Esophagus muscularis mucosa (tissue), 4 donors: ENCODE measurements around the gene CLEC4D. TPM values are rescaled to one million over a fixed set of nuclear protein-coding genes. Genes with fewer than 3 reads are reported as not detected.

ENCODE experiments used
- DNase-seq: peaks from one replicate; pipeline ENCODE4 v3.0.0-alpha.2; 2017; ENCODE audit errors: extremely low spot score
- H3K27ac ChIP-seq, 4 donors: fragments of 200-600 bp; sonication (generic); replicated peaks in 1 of 4; 1 replicate in 3 of 4; 2 replicates in 1 of 4; pipeline ENCODE4 v1.5.1; 2016 to 2019; ENCODE audit warnings: mild to moderate bottlenecking in 1 of 4
- H3K27me3 ChIP-seq, 4 donors: fragments of 200-600 bp; sonication (generic); one replicate each; pipeline versions ENCODE4 v1.5.1 to v1.6.0; 2016 to 2019
- H3K36me3 ChIP-seq, 4 donors: fragments of 200-600 bp; sonication (generic); one replicate each; pipeline ENCODE4 v1.5.1; 2016 to 2019
- H3K4me1 ChIP-seq, 4 donors: fragments of 200-600 bp; sonication (generic); one replicate each; pipeline ENCODE4 v1.5.1; 2016 to 2019
- H3K4me3 ChIP-seq, 4 donors: fragments of 200-600 bp; sonication (generic); 1 replicate in 2 of 4; 2 replicates in 2 of 4; pipeline ENCODE4 v1.5.1; 2016 to 2019; ENCODE audit warnings: mild to moderate bottlenecking in 4 of 4, moderate library complexity in 1 of 4
- H3K9me3 ChIP-seq, 4 donors: fragments of 200-600 bp; sonication (generic); 1 replicate in 3 of 4; 2 replicates in 1 of 4; pipeline ENCODE4 v1.5.1; 2016 to 2019
- EP300 ChIP-seq: sonication (generic); formaldehyde crosslinking; IDR thresholded peaks from one replicate; pipeline ENCODE4 v1.6.1; 2017; ENCODE audit warnings: antibody characterized with exemption
- POLR2A ChIP-seq: fragments of 450-650 bp; IDR thresholded peaks from one replicate; pipeline ENCODE4 v1.6.1; 2017; ENCODE audit warnings: antibody characterized with exemption, moderate library complexity, mild to moderate bottlenecking, low read depth
- POLR2AphosphoS5 ChIP-seq, 2 donors: sonication (generic); formaldehyde crosslinking; IDR thresholded peaks; one replicate each; pipeline ENCODE4 v1.6.1; 2017; ENCODE audit warnings: antibody characterized with exemption in 2 of 2
- WGBS: methylation state at CpG from one replicate; pipeline ENCODE4 v1.1.5; 2018; 5-methylcytosine and 5-hydroxymethylcytosine counted together
- intact Hi-C: fragments of 100-400 bp; cut with DNase I; formaldehyde crosslinking; loops from one replicate; pipeline ENCODE4 v1.15.1; 2023
- total RNA-seq, 4 donors: library from RNA; depleted of rRNA; stranded (reverse); fragments of >200 nt; gene quantifications; one replicate each; pipeline versions ENCODE4 v1.1.0 to v1.2.1, GENCODE V29; 2016
- TF ChIP-seq, protein P1 (sequence below), 3 experiments: fragments of 200-600 bp in 2 of 3; fragments of 450-650 bp in 1 of 3; sonication (generic) in 2 of 3; IDR thresholded peaks; one replicate each; pipeline ENCODE4 v1.5.1; 2017 to 2019; ENCODE audit warnings: antibody characterized with exemption in 3 of 3, mild to moderate bottlenecking in 2 of 3, moderate library complexity in 1 of 3

CLEC4D gene
- total RNA-seq, 4 donors from 2014 or later: 1.7 TPM; not detected in 3

DNA sequence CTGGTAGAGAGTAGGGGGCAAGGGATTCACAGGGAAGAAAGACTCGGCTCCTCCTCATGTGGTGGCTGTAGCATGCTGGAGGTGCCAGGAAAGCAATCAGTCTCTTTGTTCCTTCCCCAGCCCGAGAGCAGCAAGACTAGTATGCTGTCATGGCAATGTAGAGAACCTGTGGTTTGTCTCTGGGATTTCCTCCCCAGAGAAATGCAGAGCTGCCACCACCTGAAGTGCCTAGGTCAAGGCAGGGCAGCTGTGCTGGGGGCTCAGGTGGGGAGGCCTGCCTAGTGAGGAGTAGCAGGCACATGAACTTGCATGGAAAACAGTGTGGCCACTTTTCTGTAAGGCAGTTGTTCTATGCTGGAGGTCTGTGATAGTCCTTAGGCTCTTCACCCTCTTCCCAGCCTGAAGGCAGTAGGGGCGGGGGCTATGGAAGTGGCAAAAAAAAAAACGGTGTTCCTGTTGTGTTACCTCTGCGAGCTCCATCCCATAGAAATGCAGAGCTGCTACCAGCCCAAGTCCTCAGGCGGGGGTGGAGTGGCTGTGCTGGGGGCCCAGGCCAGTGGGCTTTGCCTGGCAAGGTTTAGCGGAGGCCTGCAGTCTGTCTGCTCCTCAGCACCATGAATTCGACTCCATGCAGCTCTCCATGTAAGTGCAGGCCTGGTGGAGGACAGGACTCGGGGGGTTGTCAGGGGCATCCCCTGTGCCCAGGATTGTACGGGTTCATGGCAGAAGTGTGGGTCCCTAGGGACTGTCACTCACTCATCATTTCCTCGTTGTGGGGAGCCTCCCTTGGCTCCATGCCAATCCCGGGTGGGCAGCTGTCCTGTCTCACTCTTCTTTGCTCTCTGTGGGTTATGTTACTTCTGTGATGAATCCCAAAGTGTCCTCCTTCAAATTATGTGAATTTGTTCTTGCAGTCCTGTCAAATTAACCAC lies 4.1 kb upstream of the CLEC4D start:
- Histone ChIP-seq H3K27ac (no peak overlapping the region), H3K9me3 (no peaks in the 10 kb centered on the region), H3K4me3 (no peak overlapping the region), H3K36me3 (no peaks in the 10 kb centered on the region), H3K27me3 (peaks cover 0 to 15% (median 0%) of the 10 kb centered on the region in 4 donors), H3K4me1 (no peaks in the 10 kb centered on the region)
- WGBS: 54% methylated on average over 12 of the region's 12 CpGs
- no peak for DNase-seq
- no peak for TF ChIP-seq POLR2AphosphoS5 (IDR thresholded peaks at IDR 0.05)
- no peak for TF ChIP-seq EP300
- no peak for TF ChIP-seq POLR2A
- TF ChIP-seq, protein P1, sequence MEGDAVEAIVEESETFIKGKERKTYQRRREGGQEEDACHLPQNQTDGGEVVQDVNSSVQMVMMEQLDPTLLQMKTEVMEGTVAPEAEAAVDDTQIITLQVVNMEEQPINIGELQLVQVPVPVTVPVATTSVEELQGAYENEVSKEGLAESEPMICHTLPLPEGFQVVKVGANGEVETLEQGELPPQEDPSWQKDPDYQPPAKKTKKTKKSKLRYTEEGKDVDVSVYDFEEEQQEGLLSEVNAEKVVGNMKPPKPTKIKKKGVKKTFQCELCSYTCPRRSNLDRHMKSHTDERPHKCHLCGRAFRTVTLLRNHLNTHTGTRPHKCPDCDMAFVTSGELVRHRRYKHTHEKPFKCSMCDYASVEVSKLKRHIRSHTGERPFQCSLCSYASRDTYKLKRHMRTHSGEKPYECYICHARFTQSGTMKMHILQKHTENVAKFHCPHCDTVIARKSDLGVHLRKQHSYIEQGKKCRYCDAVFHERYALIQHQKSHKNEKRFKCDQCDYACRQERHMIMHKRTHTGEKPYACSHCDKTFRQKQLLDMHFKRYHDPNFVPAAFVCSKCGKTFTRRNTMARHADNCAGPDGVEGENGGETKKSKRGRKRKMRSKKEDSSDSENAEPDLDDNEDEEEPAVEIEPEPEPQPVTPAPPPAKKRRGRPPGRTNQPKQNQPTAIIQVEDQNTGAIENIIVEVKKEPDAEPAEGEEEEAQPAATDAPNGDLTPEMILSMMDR (IDR thresholded peaks at IDR 0.05): no peak
- intact Hi-C loops: no loop called here

DNA sequence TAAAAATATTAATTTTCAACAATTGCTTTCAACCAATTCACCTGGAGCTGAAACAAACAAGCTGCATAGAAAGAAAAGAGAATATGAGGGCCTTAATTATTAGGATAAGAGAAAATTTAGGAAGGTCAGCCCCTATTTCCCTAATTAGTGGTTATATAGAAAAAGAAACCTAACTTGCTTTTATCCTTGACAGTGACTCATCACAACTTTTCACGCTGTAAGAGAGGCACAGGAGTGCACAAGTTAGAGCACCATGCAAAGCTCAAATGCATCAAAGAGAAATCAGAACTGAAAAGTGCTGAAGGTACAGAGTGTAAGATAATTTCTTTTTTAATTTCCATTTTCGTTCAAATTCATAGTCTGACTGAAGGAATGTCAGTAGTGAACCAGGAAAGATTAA lies 4.7 kb downstream of the CLEC4D start:
- Histone ChIP-seq H3K36me3 (no peaks in the 10 kb centered on the region), H3K4me3 (no peak overlapping the region), H3K27me3 (no peaks in the 10 kb centered on the region), H3K4me1 (no peaks in the 10 kb centered on the region), H3K9me3 (peaks cover 0 to 5% (median 2%) of the 10 kb centered on the region in 4 donors), H3K27ac (no peak overlapping the region)
- DNase-seq: no peak
- intact Hi-C loops: no loop called here
- TF ChIP-seq POLR2AphosphoS5 (IDR thresholded peaks at IDR 0.05) (no peak), POLR2A (no peak), EP300 (no peak)
- TF ChIP-seq, protein P1 (IDR thresholded peaks at IDR 0.05): no peak
- 69% methylated on average over 2 of the region's 2 CpGs for whole genome bisulfite sequencing

DNA sequence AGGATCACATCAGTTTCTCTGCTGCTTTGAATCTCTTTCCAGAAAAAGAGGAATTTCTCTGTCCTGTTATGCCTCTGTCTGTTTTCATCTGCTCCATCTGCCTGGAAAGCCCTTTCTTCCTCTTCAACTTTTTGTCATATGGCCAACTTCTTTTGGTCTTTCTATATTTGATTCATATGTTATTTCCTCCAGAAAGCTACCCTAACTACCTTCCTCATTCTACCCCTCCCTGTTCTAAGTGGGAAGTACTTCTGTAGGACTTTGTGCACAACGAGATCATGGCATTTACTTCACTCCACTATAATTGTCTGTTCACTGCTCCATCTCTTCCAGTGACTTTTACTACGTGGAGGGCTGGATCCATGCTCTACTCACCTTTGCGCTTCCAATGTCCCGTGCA lies 5.9 kb downstream of the CLEC4D start:
- no peaks in the 10 kb centered on the region for H3K36me3 ChIP-seq
- whole genome bisulfite sequencing: 82% methylated on average over 4 of the region's 4 CpGs
- TF ChIP-seq POLR2A (no peak), POLR2AphosphoS5 (IDR thresholded peaks at IDR 0.05) (no peak), EP300 (no peak)
- TF ChIP-seq, protein P1 (IDR thresholded peaks at IDR 0.05): no peak

DNA sequence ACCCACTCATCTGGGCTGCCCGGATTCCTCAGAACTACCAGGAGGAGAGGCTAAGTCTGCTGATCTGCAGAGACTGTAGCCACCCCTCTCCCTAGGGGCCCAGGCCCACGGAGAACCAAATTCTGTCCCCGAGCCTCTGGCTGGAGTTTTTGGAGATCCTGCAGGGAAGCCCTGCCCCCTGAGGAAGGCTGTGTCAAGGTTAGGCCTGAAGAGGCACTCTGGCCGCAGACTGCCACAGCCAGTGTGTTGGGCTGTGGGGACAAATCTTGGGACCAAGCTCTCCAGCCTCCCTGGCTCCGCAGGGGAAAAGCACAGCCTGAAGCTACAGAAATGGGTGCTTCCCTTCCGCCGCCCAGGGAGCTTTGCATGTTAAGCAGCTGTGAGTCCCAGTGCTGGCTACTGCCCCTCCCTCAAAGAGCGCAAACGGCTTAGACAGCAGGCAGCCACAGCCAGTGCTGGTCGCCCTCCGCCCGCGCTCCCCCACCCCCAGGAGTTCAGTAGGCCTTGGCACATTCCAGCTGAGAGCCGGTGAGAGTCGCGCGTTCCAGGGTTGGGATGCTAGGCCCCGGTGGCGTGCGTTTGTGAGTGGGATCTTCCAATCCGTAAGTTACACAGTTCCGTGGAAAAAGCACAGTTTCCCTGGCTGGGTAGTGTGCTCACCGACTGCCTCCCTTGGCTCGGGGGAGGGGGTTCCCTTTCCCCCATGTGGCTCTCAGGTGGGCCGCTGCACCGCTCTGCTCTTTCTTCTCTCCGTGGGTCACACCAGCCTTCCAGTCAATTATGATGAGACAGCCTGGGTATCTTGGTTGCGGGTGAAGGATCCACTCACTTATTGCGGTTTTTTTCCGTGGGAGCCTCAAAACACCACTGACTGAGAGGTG lies 14.2 kb downstream of the CLEC4D start:
- 76% methylated on average over 12 of the region's 30 CpGs for WGBS
- TF ChIP-seq, protein P1 (IDR thresholded peaks at IDR 0.05): no peak
- no peak for TF ChIP-seq POLR2AphosphoS5 (IDR thresholded peaks at IDR 0.05)
- TF ChIP-seq EP300: no peak
- no peak for TF ChIP-seq POLR2A
- no peak for DNase-seq
- no peak overlapping the region for H3K4me3 ChIP-seq
- intact Hi-C loops: no loop called here
- peaks cover 0 to 26% (median 0%) of the 10 kb centered on the region in 4 donors for H3K27me3 ChIP-seq
- no peak overlapping the region for H3K27ac ChIP-seq
- H3K36me3 ChIP-seq: no peaks in the 10 kb centered on the region
- H3K9me3 ChIP-seq: peaks cover 0 to 14% (median 11%) of the 10 kb centered on the region in 4 donors
- H3K4me1 ChIP-seq: no peaks in the 10 kb centered on the region

More for the DNA sequence above, 5.9 kb downstream of the CLEC4D start:
- no peak for DNase-seq
- H3K4me3 ChIP-seq: no peak overlapping the region
- H3K4me1 ChIP-seq: no peaks in the 10 kb centered on the region
- H3K27ac ChIP-seq: no peak overlapping the region
- intact Hi-C loops: no loop called here
- no peaks in the 10 kb centered on the region for H3K27me3 ChIP-seq
- H3K9me3 ChIP-seq: peaks cover 0 to 9% (median 5%) of the 10 kb centered on the region in 4 donors
